HG03025 (cell line): ENCODE measurements around the gene MB21D2.
"Not testable (repeated sequence)": the region's sequence is repeated elsewhere in the genome, so short reads cannot be mapped to it uniquely, and the experiment has no call there.

Experiments used
- ATAC-seq: cut with Tn5 transposase; IDR thresholded peaks from one replicate; pipeline ENCODE4 v1.9.1; 2021; ENCODE audit warnings: mild to moderate bottlenecking, moderate library complexity; ENCODE audit not compliant: unreplicated experiment, low FRiP score

The MB21D2 gene

GRCh38 chr3:192817053-192817452, 100.6 kb downstream of the MB21D2 start:
- peak; percentile 41 for ATAC-seq

- ATAC-seq: no peak
These were observed 101.3 kb downstream of the MB21D2 start for GRCh38 chr3:192816351-192816750.

DNA sequence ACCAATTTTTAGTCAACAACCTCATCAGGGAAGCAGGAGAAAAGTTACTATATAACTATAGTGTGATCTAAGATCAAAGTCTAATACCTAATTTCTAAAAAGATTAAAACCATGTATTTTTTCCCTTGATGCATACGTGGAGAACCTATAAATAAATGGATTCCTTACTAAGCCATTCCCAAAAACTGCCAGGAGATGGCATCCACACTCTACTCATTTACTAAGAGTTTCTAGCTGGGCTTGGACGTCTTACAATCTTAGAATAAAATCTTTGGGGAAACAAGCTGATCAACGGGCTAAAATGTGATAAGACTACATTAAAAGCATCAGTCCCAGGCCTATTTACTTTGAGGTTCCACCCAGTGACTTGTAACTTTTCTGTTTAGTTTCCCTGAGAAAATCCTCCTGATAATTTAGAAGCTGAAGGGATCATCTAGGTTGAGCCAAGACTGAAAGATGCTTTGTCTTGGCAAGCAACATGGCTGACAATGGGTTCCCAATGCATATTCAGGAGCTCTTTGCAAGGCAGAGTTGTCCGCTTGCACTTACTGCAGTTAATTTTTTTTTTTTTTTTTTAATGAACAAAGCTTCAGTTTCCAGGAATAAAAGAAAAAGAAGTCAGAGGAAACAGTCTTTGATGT, 104.8 kb downstream of the MB21D2 start:
- ATAC-seq: no peak

- ATAC-seq: no peak
These were observed 111.9 kb downstream of the MB21D2 start for GRCh38 chr3:192805711-192806110.

DNA sequence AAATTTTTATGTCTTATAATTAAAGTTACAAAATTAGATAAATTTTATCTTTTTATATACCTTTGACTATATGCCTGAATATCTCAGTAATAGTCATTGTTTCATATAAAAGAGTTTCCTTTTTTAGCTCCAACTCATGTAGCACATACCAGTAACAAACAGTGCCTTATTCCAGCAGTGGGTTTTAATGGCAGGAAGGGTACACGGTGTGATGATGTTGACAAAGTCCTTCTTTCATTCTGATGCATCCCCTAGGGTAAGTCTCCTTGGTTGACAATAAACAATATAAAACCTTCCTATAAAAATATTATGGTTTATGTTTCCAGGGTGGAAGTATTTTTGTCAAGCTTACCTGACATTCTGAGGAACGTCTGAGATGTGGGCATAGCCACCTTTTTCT, 113.2 kb downstream of the MB21D2 start:
- no peak for ATAC-seq

DNA sequence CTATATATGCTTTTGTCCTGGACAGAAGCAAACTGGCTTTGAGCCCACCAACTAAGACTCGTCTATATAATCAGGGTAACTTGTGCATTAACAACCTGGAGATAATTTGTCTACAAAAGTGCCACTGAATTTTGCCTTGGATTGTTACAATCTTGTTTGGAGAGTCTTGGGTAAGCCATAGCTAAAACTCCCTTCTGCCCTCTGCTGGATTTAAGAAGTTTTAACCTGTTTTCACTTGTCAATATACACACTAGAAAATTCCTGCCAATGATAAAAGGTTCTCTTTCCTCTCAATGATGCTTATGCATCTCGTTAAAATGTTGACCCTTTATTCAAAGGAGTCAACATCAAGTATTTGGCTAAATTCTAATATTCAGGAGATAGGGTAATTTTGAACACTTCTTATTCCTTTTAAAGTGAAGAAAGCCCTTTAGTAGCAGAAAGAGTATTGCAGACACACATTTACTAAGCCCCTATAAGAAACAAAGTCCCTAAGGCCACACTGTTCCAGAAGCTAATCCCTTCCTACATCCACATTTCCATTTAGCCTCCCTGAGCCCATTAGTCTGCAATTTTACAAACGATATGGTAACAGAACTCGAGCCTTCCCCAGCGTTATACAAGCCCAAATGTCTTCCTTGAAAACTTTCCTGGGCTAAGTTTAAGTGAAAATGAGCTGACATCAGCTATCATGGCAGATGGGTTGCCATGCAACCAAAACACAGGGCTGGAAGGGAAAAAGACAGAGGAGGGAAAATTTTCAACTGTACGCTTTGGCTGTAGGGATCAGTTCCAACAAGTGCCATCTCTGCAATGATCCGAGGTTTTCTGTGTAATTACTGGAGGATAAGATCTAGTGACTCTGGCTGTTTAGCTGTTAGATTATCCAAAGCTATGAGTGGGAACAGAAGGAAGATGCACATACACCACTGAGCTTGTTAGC, 114.4 kb downstream of the MB21D2 start:
- peak; percentile 53 for ATAC-seq

GRCh38 chr3:192801985-192802384, 115.7 kb downstream of the MB21D2 start:
- ATAC-seq: no peak

GRCh38 chr3:192799721-192800120, 117.9 kb downstream of the MB21D2 start:
- ATAC-seq: no peak

DNA sequence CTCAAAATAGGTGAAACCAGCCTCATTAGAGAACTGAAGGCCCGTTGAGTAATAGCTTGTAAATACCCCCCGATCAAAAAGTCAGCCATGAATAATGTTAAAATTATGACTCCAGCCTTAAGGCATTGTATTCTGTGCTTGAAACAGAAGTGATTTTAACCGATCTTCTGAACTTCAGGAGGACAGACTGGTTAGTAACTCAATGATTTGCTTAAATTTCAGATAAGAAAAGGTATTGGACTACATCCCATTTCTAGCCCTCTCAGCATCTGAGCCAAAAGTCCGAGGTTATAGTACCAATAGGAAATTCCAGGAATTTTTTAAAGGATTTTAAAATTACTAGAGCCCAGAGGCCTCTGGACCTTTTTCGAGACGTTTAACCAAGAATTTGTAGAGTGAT, 122.6 kb downstream of the MB21D2 start:
- no peak for ATAC-seq

DNA sequence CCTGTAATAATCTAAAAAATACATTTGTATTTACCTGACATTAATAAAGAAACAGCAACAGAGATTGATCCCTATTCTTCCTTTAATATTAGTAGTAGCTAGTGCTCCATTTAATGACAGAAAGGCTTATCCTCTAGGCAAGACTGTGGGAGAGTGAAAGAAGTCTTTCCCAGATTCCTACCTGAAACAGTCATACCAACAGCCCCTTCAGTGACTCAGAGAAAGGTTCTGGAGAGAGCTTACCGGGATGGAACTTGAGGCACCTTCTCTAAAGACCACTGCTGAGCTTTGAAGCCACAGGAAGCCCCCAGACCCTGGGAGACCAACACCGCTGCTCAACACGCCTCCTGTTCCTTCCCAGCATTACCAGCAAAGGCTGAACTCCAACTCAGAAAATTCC, 123.4 kb downstream of the MB21D2 start:
- no peak for ATAC-seq

DNA sequence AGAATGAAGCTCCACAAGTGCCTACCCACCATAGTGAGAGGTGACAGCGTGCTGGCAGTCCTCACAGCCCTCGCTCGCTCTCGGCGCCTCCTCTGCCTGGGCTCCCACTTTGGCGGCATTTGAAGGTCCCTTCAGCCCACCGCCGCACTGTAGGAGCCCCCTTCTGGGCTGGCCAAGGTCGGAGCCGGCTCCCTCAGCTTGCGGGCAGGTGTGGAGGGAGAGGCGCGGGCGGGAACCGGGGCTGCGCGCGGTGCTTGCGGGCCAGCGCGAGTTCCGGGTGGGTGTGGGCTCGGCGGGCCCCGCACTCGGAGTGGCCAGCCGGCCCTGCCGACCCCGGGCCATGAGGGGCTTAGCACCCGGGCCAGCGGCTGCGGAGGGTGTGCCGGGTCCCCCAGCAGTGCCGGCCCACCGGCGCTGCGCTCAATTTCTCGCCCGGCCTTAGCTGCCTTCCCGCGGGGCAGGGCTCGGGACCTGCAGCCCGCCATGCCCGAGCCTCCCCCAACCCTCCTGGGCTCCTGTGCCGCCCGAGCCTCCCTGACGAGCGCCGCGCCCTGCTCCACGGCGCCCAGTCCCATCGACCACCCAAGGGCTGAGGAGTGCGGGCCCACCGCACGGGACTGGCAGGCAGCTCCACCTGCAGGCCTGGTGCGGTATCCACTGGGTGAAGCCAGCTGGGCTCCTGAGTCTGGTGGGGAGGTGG, 128.7 kb downstream of the MB21D2 start:
- ATAC-seq: not testable (repeated sequence)

GRCh38 chr3:192778508-192778907, 139.1 kb downstream of the MB21D2 start:
- ATAC-seq: no peak

- ATAC-seq: not testable (repeated sequence)
These were observed 143.3 kb downstream of the MB21D2 start for GRCh38 chr3:192774341-192774740.

GRCh38 chr3:192772240-192772894, 145.3 kb downstream of the MB21D2 start:
- no peak for ATAC-seq

DNA sequence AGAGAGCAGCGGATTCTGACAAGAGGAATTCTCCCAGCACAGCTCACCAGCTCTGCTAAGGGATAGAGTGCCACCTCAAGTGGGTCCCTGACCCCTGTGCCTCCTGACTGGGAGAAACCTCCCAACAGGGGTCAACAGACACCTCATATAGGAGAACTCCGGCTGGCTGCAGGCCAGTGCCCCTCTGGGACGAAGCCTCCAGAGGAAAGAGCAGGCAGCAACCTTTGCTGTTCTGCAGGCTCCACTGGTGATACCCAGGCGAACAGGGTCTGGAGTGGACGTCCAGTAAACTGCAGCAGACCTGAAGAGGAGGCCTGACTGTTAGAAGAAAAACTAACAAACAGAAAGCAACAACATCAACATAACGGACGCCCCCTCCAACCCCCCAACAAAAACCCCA, 159.0 kb downstream of the MB21D2 start:
- ATAC-seq: no peak

DNA sequence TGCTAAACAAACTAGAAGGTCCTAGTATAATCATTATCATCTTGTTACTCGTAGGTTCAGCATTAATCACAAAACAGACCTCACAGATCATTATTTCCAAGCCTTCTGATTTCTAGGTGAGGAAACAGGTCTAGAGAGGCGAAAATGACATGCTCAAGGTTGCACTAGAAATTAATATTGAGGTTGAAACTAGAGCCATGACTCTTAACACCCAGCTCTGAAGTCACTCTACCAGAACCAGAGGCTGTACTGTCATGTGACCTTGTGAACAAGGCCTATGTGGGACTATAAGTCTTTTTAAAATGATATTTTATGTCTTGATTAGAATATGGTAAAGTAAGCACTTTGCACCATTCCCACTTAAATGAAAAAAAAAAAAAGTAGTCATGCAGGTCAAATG, 166.5 kb downstream of the MB21D2 start:
- ATAC-seq: no peak

DNA sequence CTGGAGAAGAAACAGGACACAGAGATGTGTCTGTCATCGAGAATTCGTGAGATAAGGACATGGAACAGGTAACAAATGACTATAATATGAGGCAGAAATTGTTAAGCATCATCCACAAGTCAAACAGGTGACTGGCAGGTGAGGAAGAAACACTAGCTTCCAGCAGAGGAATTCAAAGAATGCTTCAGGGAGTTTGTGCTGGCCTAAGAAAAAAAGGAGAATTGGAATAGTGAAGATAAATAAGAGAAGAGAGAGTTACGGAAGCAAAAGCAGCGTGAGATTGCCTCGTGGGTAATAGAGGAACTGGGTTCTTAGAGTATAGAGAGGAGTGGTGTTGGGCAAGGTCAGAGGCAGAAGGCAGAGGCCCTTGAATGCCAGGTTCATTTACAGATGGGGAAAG, 167.5 kb downstream of the MB21D2 start:
- ATAC-seq: no peak

DNA sequence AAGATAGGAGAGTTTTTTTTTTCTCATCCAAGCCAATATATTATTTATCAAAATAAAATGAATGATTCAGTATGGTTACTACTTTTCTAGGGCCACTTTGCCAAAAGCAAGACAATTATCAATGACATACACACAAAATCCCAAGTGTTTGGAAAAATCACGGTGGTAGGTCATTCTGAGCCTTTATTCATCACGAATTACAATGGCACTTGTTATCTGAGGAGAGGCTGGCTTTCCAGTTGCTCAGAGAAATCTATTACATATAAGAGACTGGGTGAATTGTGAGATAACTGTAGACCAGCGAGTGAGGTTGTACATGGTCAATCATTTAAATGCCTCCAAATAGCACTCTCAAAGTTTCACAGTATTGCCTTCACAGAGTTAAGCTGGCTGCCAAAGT, 169.9 kb downstream of the MB21D2 start:
- ATAC-seq: no peak

DNA sequence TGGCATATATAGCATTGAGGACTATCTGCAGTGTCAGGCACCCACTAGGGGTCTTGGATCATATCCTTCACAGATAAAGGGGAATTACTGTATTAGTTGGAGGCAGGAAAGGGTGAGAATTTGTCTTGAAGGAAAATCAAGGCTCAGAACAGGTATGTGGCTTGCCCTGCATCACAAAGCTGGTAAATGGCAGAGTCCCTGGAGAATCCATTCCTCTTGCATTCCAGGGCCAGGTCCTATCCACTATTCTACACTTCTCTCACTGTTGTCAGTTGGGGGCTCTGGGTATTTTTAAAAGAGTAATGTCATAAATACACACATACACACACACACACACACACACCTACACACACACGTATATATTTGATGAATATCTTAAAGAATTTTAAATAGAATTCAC, 170.5 kb downstream of the MB21D2 start:
- no peak for ATAC-seq
